ENCODE data around the gene LGR6.
"Not testable (repeated sequence)": the region's sequence is repeated elsewhere in the genome, so short reads cannot be mapped to it uniquely, and the experiment has no call there.

LGR6 gene

GRCh38 chr1:202238914-202239313 lies 45.3 kb downstream of the LGR6 start:
- Mint-ChIP-seq H3K27me3 (peaks cover 23% of the 10 kb centered on the region), H3K36me3 (ENCODE audit: low read depth) (no peaks in the 10 kb centered on the region), H3K27ac (no peak overlapping the region), H3K4me1 (ENCODE audit: low read depth) (peaks cover 2% of the 10 kb centered on the region), H3K4me3 (no peak overlapping the region), H3K9me3 (no peaks in the 10 kb centered on the region)
- DNase-seq: no peak

DNA sequence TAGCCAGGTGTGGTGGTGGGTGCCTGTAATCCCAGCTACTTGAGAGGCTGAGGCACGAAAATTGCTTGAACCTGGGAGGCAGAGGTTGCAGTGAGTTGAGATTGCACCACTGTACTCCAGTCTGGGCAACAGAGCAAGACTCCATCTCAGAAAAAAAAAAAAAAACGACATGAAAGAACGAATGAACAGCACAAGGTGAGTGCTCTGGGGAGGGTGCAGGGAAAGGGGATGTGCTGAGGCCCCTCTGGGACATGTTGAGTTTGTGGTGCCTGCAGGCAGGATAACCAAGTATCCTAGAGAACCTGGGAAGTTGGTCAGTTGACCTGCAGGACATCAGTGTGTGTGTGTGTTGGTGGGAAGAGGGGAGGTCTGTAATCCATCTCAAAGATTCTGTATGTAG lies 46.6 kb downstream of the LGR6 start:
- H3K27me3 Mint-ChIP-seq: peaks cover 23% of the 10 kb centered on the region
- H3K27ac Mint-ChIP-seq; H3K9me3 Mint-ChIP-seq; H3K4me1 Mint-ChIP-seq (ENCODE audit: low read depth); H3K4me3 Mint-ChIP-seq; DNase-seq; H3K36me3 Mint-ChIP-seq (ENCODE audit: low read depth): not testable (repeated sequence)

DNA sequence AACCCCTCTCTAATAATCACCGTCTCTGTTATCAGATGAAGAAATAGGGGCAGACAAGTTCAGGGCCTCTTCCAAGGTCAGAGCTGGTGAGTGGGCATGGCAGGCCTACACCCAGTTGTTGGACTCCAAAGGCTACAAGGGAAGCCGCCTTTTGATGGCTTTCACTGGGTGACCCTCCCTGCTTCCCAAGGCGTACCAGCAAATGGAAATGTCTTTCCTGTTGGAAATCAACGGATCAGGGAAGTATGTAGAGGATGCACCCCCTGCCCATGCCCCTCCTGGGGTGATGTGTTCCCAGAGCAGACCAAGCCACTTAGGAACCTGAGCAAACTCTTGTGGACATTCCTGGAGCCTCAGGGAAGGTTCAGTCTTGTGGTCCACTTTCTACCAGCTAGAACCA lies 47.4 kb downstream of the LGR6 start:
- H3K9me3 Mint-ChIP-seq: no peaks in the 10 kb centered on the region
- H3K27me3 Mint-ChIP-seq: peaks cover 23% of the 10 kb centered on the region
- DNase-seq: no peak
- H3K27ac Mint-ChIP-seq: no peak overlapping the region
- H3K4me3 Mint-ChIP-seq: no peak overlapping the region
- H3K36me3 Mint-ChIP-seq (ENCODE audit: low read depth): no peaks in the 10 kb centered on the region
- peaks cover 2% of the 10 kb centered on the region for H3K4me1 Mint-ChIP-seq (ENCODE audit: low read depth)

GRCh38 chr1:202241376-202242079 lies 47.9 kb downstream of the LGR6 start:
- Mint-ChIP-seq H3K36me3 (ENCODE audit: low read depth) (no peaks in the 10 kb centered on the region), H3K27ac (no peak overlapping the region), H3K4me1 (ENCODE audit: low read depth) (peaks cover under 1% of the 10 kb centered on the region), H3K27me3 (peaks cover 17% of the 10 kb centered on the region), H3K9me3 (no peaks in the 10 kb centered on the region), H3K4me3 (no peak overlapping the region)
- DNase-seq: peak; percentile 22

DNA sequence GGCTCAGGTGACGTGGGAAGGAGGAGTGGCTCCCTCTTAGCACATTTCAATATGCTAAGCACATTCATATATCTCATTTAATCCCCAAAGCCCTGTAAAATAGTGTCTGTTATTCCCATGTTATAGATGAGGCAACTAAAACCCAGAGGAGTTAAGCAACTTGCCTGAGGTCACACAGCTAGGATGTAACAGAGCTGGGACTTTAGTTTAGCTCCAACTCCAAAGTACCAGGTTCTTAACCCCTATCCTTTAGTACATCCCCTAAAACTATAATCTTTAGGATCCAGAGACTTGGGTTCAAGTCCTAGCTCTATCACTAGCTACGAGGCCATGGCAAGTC lies 48.5 kb downstream of the LGR6 start:
- H3K36me3 Mint-ChIP-seq (ENCODE audit: low read depth): no peaks in the 10 kb centered on the region
- no peak overlapping the region for H3K27ac Mint-ChIP-seq
- no peak overlapping the region for H3K4me3 Mint-ChIP-seq
- peaks cover 12% of the 10 kb centered on the region for H3K27me3 Mint-ChIP-seq
- DNase-seq: no peak
- no peaks in the 10 kb centered on the region for H3K4me1 Mint-ChIP-seq (ENCODE audit: low read depth)
- H3K9me3 Mint-ChIP-seq: no peaks in the 10 kb centered on the region

DNA sequence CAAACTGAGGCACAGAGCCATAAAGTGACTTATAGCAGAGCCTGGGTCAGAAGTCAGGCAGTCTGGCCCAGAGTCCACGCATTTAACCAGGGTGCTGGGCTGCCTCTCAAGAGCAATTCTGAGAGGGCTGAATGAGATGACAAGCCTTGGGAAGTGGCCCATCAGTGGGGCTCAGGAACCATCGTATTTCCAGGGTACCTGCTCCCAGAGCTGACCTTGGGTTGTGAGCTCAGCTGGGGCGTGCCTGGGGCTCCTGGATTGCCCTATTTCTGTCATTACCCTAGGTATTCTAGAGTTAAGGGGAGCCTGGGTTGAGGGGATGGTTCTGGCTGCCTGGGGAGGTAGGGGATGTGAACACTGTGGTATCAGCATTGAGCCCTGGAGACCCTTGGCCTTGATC lies 49.4 kb downstream of the LGR6 start:
- peak; percentile 23 for DNase-seq
- Mint-ChIP-seq H3K27me3 (peaks cover 3% of the 10 kb centered on the region), H3K4me3 (no peak overlapping the region), H3K4me1 (ENCODE audit: low read depth) (no peaks in the 10 kb centered on the region), H3K36me3 (ENCODE audit: low read depth) (no peaks in the 10 kb centered on the region), H3K27ac (no peak overlapping the region), H3K9me3 (no peaks in the 10 kb centered on the region)

- no peaks in the 10 kb centered on the region for H3K9me3 Mint-ChIP-seq
- H3K4me1 Mint-ChIP-seq (ENCODE audit: low read depth): no peaks in the 10 kb centered on the region
- no peak overlapping the region for H3K4me3 Mint-ChIP-seq
- DNase-seq: peak; percentile 6
- peaks cover 3% of the 10 kb centered on the region for H3K27me3 Mint-ChIP-seq
- H3K36me3 Mint-ChIP-seq (ENCODE audit: low read depth): no peaks in the 10 kb centered on the region
- H3K27ac Mint-ChIP-seq: no peak overlapping the region
Observed at GRCh38 chr1:202244841-202245261, 51.3 kb downstream of the LGR6 start.

GRCh38 chr1:202245391-202245790 lies 51.8 kb downstream of the LGR6 start:
- H3K36me3 Mint-ChIP-seq (ENCODE audit: low read depth): no peaks in the 10 kb centered on the region
- no peak overlapping the region for H3K4me3 Mint-ChIP-seq
- H3K27ac Mint-ChIP-seq: no peak overlapping the region
- peaks cover 3% of the 10 kb centered on the region for H3K27me3 Mint-ChIP-seq
- peak; percentile 13 for DNase-seq
- H3K4me1 Mint-ChIP-seq (ENCODE audit: low read depth): no peaks in the 10 kb centered on the region
- no peaks in the 10 kb centered on the region for H3K9me3 Mint-ChIP-seq

DNA sequence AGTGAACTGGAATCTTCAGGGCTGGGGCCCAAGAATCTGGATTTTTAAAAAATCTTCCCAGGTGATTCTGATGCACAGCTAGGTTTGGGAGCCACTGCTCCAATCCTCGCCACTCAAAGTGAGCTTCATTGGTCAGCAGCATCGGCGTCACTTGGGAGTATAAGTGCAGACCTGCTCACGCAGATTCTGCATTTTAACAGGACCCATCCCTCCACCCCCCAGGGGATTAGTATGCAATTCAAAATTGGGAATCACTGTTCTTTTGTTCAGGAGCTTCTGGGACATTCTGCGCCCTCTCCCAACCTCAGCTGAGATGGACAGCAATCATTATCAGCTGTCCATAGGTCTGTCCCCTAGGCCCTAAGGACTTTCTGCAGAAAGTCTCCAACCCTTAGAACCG lies 53.5 kb downstream of the LGR6 start:
- Mint-ChIP-seq H3K27me3 (no peaks in the 10 kb centered on the region), H3K4me1 (ENCODE audit: low read depth) (no peaks in the 10 kb centered on the region), H3K9me3 (no peaks in the 10 kb centered on the region), H3K27ac (no peak overlapping the region), H3K36me3 (ENCODE audit: low read depth) (no peaks in the 10 kb centered on the region), H3K4me3 (no peak overlapping the region)
- DNase-seq: peak; percentile 7

DNA sequence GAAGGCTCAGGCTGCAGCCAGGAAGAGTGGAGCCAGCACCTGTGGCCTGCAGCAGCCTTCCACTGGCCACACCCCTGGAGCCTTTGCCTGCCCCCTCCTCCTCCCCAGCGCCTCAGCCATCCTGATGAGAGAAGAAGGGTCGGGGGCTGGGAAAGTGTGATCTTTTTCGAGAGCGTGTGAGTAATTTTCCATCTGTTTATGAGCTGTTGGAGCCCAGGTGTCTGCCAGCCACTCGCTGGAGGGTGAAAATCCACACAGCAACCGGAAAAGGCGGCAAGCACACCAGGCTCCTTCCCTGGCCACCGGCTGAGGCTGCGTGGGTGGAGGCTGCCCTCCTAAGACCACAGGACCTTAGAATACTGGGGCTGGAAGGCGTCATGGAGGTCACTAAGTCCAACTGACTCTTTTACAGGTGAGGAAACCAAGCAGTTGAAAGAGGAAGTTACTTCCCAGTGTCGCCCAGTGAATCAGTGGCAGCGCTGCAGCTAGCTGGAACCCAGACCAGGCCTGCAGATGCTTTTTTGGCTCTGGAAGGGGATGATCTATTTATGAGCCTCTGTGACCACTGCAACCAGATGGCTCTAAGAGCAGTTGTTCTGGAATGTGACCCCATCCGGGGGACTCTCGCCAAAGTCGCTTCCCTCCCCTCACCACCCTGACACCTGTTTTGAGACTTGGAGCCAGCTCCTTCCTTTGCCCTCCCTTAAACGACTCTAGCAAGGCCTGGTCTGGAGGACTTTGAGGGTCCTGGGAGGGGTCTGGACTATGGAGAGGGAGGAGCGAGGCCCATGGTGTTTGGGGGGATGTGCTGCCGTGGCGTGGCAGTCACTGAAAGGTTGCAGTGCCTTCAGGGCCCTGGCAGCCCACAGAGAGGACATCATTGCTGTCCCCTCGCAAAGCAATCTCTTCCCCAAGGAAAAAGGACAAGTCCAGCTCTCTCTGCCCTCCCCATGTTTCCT lies 54.5 kb downstream of the LGR6 start:
- H3K27me3 Mint-ChIP-seq: no peaks in the 10 kb centered on the region
- H3K4me3 Mint-ChIP-seq: no peak overlapping the region
- H3K9me3 Mint-ChIP-seq: no peaks in the 10 kb centered on the region
- H3K36me3 Mint-ChIP-seq (ENCODE audit: low read depth): no peaks in the 10 kb centered on the region
- H3K4me1 Mint-ChIP-seq (ENCODE audit: low read depth): no peaks in the 10 kb centered on the region
- peak; percentile 3 for DNase-seq
- H3K27ac Mint-ChIP-seq: no peak overlapping the region

DNA sequence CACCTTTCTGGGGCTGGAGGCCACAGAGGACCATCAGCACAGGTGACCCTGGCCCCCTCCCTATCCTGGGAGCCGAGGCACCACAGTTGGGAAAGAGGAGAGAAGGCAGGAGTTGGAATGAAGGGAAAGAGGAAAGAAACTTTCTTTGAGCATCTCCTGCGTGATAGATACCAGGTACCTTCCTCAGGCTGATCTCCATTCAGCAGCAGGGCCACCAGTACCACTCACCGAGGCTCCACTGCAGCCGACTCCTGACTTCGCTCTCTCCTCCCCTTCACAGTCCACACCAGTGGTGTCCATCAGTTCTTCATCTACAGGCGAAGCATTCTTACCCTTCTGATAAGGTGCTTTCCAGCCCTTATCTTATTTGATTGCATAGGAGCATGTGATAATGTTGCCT lies 55.3 kb downstream of the LGR6 start:
- peak; percentile 8 for DNase-seq
- H3K4me3 Mint-ChIP-seq: no peak overlapping the region
- no peaks in the 10 kb centered on the region for H3K27me3 Mint-ChIP-seq
- H3K27ac Mint-ChIP-seq: no peak overlapping the region
- no peaks in the 10 kb centered on the region for H3K9me3 Mint-ChIP-seq
- H3K4me1 Mint-ChIP-seq (ENCODE audit: low read depth): no peaks in the 10 kb centered on the region
- no peaks in the 10 kb centered on the region for H3K36me3 Mint-ChIP-seq (ENCODE audit: low read depth)

GRCh38 chr1:202249436-202249835 lies 55.8 kb downstream of the LGR6 start:
- Mint-ChIP-seq H3K27me3 (no peaks in the 10 kb centered on the region), H3K4me1 (ENCODE audit: low read depth) (no peaks in the 10 kb centered on the region), H3K9me3 (no peaks in the 10 kb centered on the region), H3K4me3 (no peak overlapping the region), H3K36me3 (ENCODE audit: low read depth) (no peaks in the 10 kb centered on the region), H3K27ac (no peak overlapping the region)
- no peak for DNase-seq

DNA sequence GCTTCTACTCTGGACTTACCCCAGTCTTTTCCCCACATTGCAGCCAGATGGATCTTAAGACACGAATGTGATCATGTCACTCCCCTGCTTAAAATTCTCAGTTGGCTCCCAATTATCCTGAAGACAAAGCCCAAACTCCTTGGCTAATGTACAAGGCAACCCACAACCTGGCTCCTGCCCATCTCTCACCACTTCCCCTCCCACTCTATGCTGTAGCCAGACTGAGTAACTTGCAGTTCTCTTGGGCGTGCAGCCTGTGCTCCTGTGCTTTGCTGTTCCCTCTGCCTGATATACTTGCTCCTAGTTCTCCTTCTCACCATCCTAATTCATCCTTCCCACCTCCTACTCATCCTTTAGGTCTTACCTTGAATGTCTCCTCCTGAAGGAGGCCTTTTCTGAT lies 56.2 kb downstream of the LGR6 start:
- DNase-seq: peak; percentile 6
- Mint-ChIP-seq H3K27ac (no peak overlapping the region), H3K4me1 (ENCODE audit: low read depth) (no peaks in the 10 kb centered on the region), H3K4me3 (no peak overlapping the region), H3K27me3 (peaks cover under 1% of the 10 kb centered on the region), H3K36me3 (ENCODE audit: low read depth) (no peaks in the 10 kb centered on the region), H3K9me3 (no peaks in the 10 kb centered on the region)

GRCh38 chr1:202250982-202251381 lies 57.4 kb downstream of the LGR6 start:
- no peak overlapping the region for H3K4me3 Mint-ChIP-seq
- no peaks in the 10 kb centered on the region for H3K4me1 Mint-ChIP-seq (ENCODE audit: low read depth)
- no peaks in the 10 kb centered on the region for H3K9me3 Mint-ChIP-seq
- no peaks in the 10 kb centered on the region for H3K36me3 Mint-ChIP-seq (ENCODE audit: low read depth)
- no peak overlapping the region for H3K27ac Mint-ChIP-seq
- DNase-seq: peak; percentile 2
- peaks cover 4% of the 10 kb centered on the region for H3K27me3 Mint-ChIP-seq

Data from activated T-cell treated with anti-CD3 and anti-CD28 coated beads, Interleukin-2, amount 50 U/mL, for 24 hours (primary cell).